ENCODE results near the gene OPCML.

Gene OPCML

GRCh38 chr11:133204158-133204557 lies 328.1 kb downstream of the OPCML start:
- no peak for ATAC-seq (ENCODE audit: low read depth)

GRCh38 chr11:133202816-133203215 lies 329.5 kb downstream of the OPCML start:
- no peak overlapping the region for H3K4me3 ChIP-seq (ENCODE audit: severe bottlenecking)
- H3K36me3 ChIP-seq (ENCODE audit: low read depth), result no peaks in the 10 kb centered on the region
- no peak for TF ChIP-seq CTCF (IDR thresholded peaks at IDR 0.05; ENCODE audit: poor library complexity, severe bottlenecking)
- DNase-seq (ENCODE audit: low spot score), result no peak
- H3K9me3 ChIP-seq (ENCODE audit: severe bottlenecking), result no peaks in the 10 kb centered on the region
- no peaks in the 10 kb centered on the region for H3K27me3 ChIP-seq (ENCODE audit: insufficient read depth, poor library complexity, severe bottlenecking)
- no peaks in the 10 kb centered on the region for H3K4me1 ChIP-seq (ENCODE audit: insufficient read depth, poor library complexity, severe bottlenecking)
- no peak overlapping the region for H3K27ac ChIP-seq (ENCODE audit: poor library complexity, severe bottlenecking)
- ATAC-seq (ENCODE audit: low read depth), result no peak

More at GRCh38 chr11:133204158-133204557, 328.1 kb downstream of the OPCML start:
- H3K4me1 ChIP-seq (ENCODE audit: insufficient read depth, poor library complexity, severe bottlenecking), result no peaks in the 10 kb centered on the region
- H3K36me3 ChIP-seq (ENCODE audit: low read depth), result no peaks in the 10 kb centered on the region
- H3K4me3 ChIP-seq (ENCODE audit: severe bottlenecking), result no peak overlapping the region
- H3K27ac ChIP-seq (ENCODE audit: poor library complexity, severe bottlenecking), result no peak overlapping the region
- H3K27me3 ChIP-seq (ENCODE audit: insufficient read depth, poor library complexity, severe bottlenecking), result no peaks in the 10 kb centered on the region
- TF ChIP-seq CTCF (IDR thresholded peaks at IDR 0.05; ENCODE audit: poor library complexity, severe bottlenecking), result no peak
- no peak for DNase-seq (ENCODE audit: low spot score)
- H3K9me3 ChIP-seq (ENCODE audit: severe bottlenecking), result no peaks in the 10 kb centered on the region

GRCh38 chr11:133198438-133198837 lies 333.9 kb downstream of the OPCML start:
- TF ChIP-seq CTCF (IDR thresholded peaks at IDR 0.05; ENCODE audit: poor library complexity, severe bottlenecking), result no peak
- H3K9me3 ChIP-seq (ENCODE audit: severe bottlenecking), result peaks cover 1% of the 10 kb centered on the region
- no peaks in the 10 kb centered on the region for H3K27me3 ChIP-seq (ENCODE audit: insufficient read depth, poor library complexity, severe bottlenecking)
- ATAC-seq (ENCODE audit: low read depth), result no peak
- no peak for DNase-seq (ENCODE audit: low spot score)
- no peaks in the 10 kb centered on the region for H3K36me3 ChIP-seq (ENCODE audit: low read depth)
- no peak overlapping the region for H3K27ac ChIP-seq (ENCODE audit: poor library complexity, severe bottlenecking)
- H3K4me3 ChIP-seq (ENCODE audit: severe bottlenecking), result no peak overlapping the region
- H3K4me1 ChIP-seq (ENCODE audit: insufficient read depth, poor library complexity, severe bottlenecking), result no peaks in the 10 kb centered on the region

GRCh38 chr11:133197425-133197824 lies 334.9 kb downstream of the OPCML start:
- no peak for DNase-seq (ENCODE audit: low spot score)

More at GRCh38 chr11:133197425-133197824, 334.9 kb downstream of the OPCML start:
- Histone ChIP-seq H3K9me3 (ENCODE audit: severe bottlenecking) (peaks cover 3% of the 10 kb centered on the region), H3K27me3 (ENCODE audit: insufficient read depth, poor library complexity, severe bottlenecking) (no peaks in the 10 kb centered on the region), H3K4me1 (ENCODE audit: insufficient read depth, poor library complexity, severe bottlenecking) (no peaks in the 10 kb centered on the region), H3K4me3 (ENCODE audit: severe bottlenecking) (no peak overlapping the region), H3K36me3 (ENCODE audit: low read depth) (no peaks in the 10 kb centered on the region), H3K27ac (ENCODE audit: poor library complexity, severe bottlenecking) (no peak overlapping the region)
- TF ChIP-seq CTCF (IDR thresholded peaks at IDR 0.05; ENCODE audit: poor library complexity, severe bottlenecking), result no peak
- no peak for ATAC-seq (ENCODE audit: low read depth)
